ENCODE data around the gene LRRK1. TPM values are rescaled to one million over a fixed set of nuclear protein-coding genes. Genes with fewer than 3 reads are reported as not detected.

Gene LRRK1
- total RNA-seq, 6 experiments from 2014 or later = 0.93 to 3.6 (median 2.5) TPM

- TF ChIP-seq, protein P1, sequence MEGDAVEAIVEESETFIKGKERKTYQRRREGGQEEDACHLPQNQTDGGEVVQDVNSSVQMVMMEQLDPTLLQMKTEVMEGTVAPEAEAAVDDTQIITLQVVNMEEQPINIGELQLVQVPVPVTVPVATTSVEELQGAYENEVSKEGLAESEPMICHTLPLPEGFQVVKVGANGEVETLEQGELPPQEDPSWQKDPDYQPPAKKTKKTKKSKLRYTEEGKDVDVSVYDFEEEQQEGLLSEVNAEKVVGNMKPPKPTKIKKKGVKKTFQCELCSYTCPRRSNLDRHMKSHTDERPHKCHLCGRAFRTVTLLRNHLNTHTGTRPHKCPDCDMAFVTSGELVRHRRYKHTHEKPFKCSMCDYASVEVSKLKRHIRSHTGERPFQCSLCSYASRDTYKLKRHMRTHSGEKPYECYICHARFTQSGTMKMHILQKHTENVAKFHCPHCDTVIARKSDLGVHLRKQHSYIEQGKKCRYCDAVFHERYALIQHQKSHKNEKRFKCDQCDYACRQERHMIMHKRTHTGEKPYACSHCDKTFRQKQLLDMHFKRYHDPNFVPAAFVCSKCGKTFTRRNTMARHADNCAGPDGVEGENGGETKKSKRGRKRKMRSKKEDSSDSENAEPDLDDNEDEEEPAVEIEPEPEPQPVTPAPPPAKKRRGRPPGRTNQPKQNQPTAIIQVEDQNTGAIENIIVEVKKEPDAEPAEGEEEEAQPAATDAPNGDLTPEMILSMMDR (IDR thresholded peaks at IDR 0.05) = no peak
- TF ChIP-seq POLR2A (IDR thresholded peaks at IDR 0.05) = no peak
- Histone ChIP-seq H3K36me3 (no peaks in the 10 kb centered on the region), H3K27me3 (no peaks in the 10 kb centered on the region), H3K27ac (no peak overlapping the region), H3K4me1 (no peaks in the 10 kb centered on the region), H3K4me3 (no peak overlapping the region), H3K9me3 (no peaks in the 10 kb centered on the region)
- DNase-seq (peak in 1 of 3 donors; percentile 9), ATAC-seq (no peak)
- intact Hi-C loops (cut with DNase I) = no loop called here
- 88% methylated on average over 5 of the region's 5 CpGs for WGBS (ENCODE audit: insufficient coverage, low coverage, low lambda C conversion rate, missing lambda C conversion rate)
These were observed 101.3 kb downstream of the LRRK1 start for GRCh38 chr15:101020451-101020850.

DNA sequence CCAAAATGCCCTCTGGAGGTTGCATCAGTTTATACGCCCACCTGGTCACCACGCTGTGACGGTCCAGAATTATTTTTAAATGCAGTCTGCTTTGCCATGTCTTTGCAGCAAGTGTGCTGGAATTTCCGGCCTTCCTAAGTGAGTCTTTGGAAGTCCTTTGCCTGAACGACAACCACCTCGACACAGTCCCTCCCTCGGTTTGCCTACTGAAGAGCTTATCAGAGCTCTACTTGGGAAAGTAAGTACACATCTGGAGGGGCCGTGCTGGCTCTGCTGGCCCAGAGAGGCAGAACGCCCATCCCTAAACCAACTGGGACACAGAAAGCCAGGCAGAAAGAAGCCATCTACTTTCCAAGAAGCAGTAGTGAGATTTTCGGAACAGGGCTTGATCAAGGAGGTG, 101.8 kb downstream of the LRRK1 start:
- ATAC-seq = no peak
- peak in 1 of 3 donors; percentile 14 for DNase-seq
- no peak overlapping the region for H3K27ac ChIP-seq
- intact Hi-C loops (cut with DNase I) = no loop called here
- H3K9me3 ChIP-seq = no peaks in the 10 kb centered on the region
- no peak overlapping the region for H3K4me3 ChIP-seq
- TF ChIP-seq POLR2A (IDR thresholded peaks at IDR 0.05) = no peak
- TF ChIP-seq, protein P1 (IDR thresholded peaks at IDR 0.05) = no peak
- no peaks in the 10 kb centered on the region for H3K27me3 ChIP-seq
- H3K4me1 ChIP-seq = no peaks in the 10 kb centered on the region
- 56% methylated on average over 5 of the region's 10 CpGs for WGBS (ENCODE audit: insufficient coverage, low coverage, low lambda C conversion rate, missing lambda C conversion rate)
- no peaks in the 10 kb centered on the region for H3K36me3 ChIP-seq

DNA sequence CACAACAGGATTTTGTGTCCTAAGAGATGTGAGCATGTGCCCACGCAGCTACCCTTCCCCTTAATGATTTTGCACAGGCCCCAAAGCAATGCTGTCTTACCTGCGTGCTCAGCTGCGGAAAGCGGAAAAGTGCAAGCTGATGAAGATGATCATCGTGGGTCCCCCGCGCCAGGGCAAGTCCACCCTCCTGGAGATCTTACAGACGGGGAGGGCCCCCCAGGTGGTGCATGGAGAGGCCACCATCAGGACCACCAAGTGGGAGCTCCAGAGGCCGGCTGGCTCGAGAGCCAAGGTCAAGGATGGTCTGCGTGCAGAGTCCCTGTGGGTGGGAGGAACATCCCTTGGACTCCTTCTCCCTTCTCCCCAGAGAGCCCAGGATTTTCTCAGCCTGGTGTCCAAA, 103.1 kb downstream of the LRRK1 start:
- no peaks in the 10 kb centered on the region for H3K9me3 ChIP-seq
- DNase-seq (peak in 1 of 3 donors; percentile 39), ATAC-seq (no peak)
- intact Hi-C loops (cut with DNase I) = no loop called here
- H3K4me1 ChIP-seq = no peaks in the 10 kb centered on the region
- no peak overlapping the region for H3K4me3 ChIP-seq
- 27% methylated on average over 1 of the region's 11 CpGs for WGBS (ENCODE audit: insufficient coverage, low coverage, low lambda C conversion rate, missing lambda C conversion rate)
- H3K36me3 ChIP-seq = no peaks in the 10 kb centered on the region
- H3K27me3 ChIP-seq = no peaks in the 10 kb centered on the region
- TF ChIP-seq POLR2A (IDR thresholded peaks at IDR 0.05) = no peak
- TF ChIP-seq, protein P1 (IDR thresholded peaks at IDR 0.05) = no peak
- H3K27ac ChIP-seq = no peak overlapping the region

DNA sequence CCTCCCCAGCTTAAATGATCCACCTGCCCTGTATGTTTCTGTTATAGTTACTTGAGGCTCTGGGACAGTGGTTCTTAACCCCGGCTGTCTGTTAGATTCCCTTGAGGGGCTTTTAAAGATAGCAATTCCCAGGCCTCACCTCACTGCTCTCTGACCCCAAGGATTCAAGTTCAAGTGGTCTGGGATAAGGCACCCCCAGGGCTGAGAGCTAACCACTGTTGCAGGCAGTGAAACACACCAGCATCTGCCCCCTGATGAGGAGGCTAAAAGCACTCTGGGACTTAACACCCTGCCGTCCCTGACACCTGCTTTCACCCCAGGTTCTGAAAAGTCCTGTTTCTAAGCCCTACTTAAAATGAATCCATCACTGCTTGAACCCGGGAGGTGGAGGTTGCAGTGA, 103.7 kb downstream of the LRRK1 start:
- Histone ChIP-seq H3K9me3 (no peaks in the 10 kb centered on the region), H3K4me3 (no peak overlapping the region), H3K27me3 (no peaks in the 10 kb centered on the region), H3K27ac (no peak overlapping the region), H3K4me1 (no peaks in the 10 kb centered on the region), H3K36me3 (no peaks in the 10 kb centered on the region)
- WGBS (ENCODE audit: insufficient coverage, low coverage, low lambda C conversion rate, missing lambda C conversion rate) = 33% methylated on average over 1 of the region's 3 CpGs
- ATAC-seq (no peak), DNase-seq (peak in 1 of 3 donors; percentile 8)
- TF ChIP-seq, protein P1 (IDR thresholded peaks at IDR 0.05) = no peak
- no peak for TF ChIP-seq POLR2A (IDR thresholded peaks at IDR 0.05)
- intact Hi-C loops (cut with DNase I) = no loop called here
